WTC11 (cell line): ENCODE results near the gene SDC4. TPM values are rescaled to one million over a fixed set of nuclear protein-coding genes. Genes with fewer than 3 reads are reported as not detected.

Experiments used
- ATAC-seq: fragments of 200-7000 bp; cut with Tn5 transposase; 2 replicates; pipeline ENCODE4 v1.10.0; 2021; ENCODE audit warnings: mild to moderate bottlenecking, moderate library complexity
- CTCF ChIA-PET: fragments of 300-600 bp; sonication (Branson Sonifier 250); formaldehyde crosslinking; loops from one replicate; lab custom pipeline; 2021; ENCODE audit warnings: antibody characterized with exemption; lab: Charles Lee
- POLR2A ChIA-PET: fragments of 350-600 bp; sonication (Branson Sonifier 250); formaldehyde crosslinking; loops from one replicate; lab custom pipeline; 2021; ENCODE audit warnings: antibody characterized with exemption; lab: Charles Lee
- DNase-seq: peaks from one replicate; pipeline ENCODE4 v3.0.0; 2021; ENCODE audit warnings: low spot score
- H3K27ac Mint-ChIP-seq: 2 replicates; pipeline ENCODE4 v1.8.0; 2021; ENCODE audit warnings: mixed read lengths
- H3K27me3 Mint-ChIP-seq: 2 replicates; pipeline ENCODE4 v1.8.0; 2021; ENCODE audit warnings: low read depth, mild to moderate bottlenecking, moderate library complexity, mixed read lengths
- H3K36me3 Mint-ChIP-seq: 2 replicates; pipeline ENCODE4 v1.8.0; 2021; ENCODE audit warnings: mixed read lengths
- H3K4me1 Mint-ChIP-seq: 2 replicates; pipeline ENCODE4 v1.8.0; 2022; ENCODE audit warnings: mixed read lengths
- H3K4me3 Mint-ChIP-seq: 2 replicates; pipeline ENCODE4 v1.8.0; 2021; ENCODE audit warnings: mild to moderate bottlenecking, moderate library complexity, mixed read lengths
- H3K9me3 Mint-ChIP-seq: 2 replicates; pipeline ENCODE4 v1.8.0; 2021; ENCODE audit warnings: mixed read lengths
- AFF4 ChIP-seq: sonication (generic); formaldehyde crosslinking; IDR thresholded peaks from 2 replicates; pipeline ENCODE4 v1.8.1; 2023; ENCODE audit warnings: mild to moderate bottlenecking, missing genetic modification reagents, borderline replicate concordance
- ARID4B ChIP-seq: sonication (generic); formaldehyde crosslinking; IDR thresholded peaks from 2 replicates; pipeline ENCODE4 v1.8.0; 2023; ENCODE audit warnings: missing genetic modification reagents, mild to moderate bottlenecking, borderline replicate concordance
- ATF1 ChIP-seq: sonication (generic); formaldehyde crosslinking; IDR thresholded peaks from 2 replicates; pipeline ENCODE4 v1.8.1; 2023; ENCODE audit warnings: mild to moderate bottlenecking, moderate library complexity, missing genetic modification reagents
- ATF6 ChIP-seq: sonication (generic); formaldehyde crosslinking; IDR thresholded peaks from 2 replicates; pipeline ENCODE4 v1.8.1; 2023; ENCODE audit warnings: mild to moderate bottlenecking, missing genetic modification reagents
- CTCF ChIP-seq: fragments of 200-600 bp; IDR thresholded peaks from 2 replicates; pipeline ENCODE4 v1.8.0; 2022; ENCODE audit warnings: antibody characterized with exemption
- EMX1 ChIP-seq: fragments of 250-450 bp; sonication (Bioruptor Pico); IDR thresholded peaks from 2 replicates; pipeline ENCODE4 v1.8.0; 2021; ENCODE audit warnings: mild to moderate bottlenecking
- ERG ChIP-seq: fragments of 250-450 bp; sonication (Bioruptor Pico); IDR thresholded peaks from 2 replicates; pipeline ENCODE4 v1.8.0; 2021; ENCODE audit warnings: mild to moderate bottlenecking
- FOXP4 ChIP-seq: sonication (generic); formaldehyde crosslinking; IDR thresholded peaks from 2 replicates; pipeline ENCODE4 v1.8.0; 2022; ENCODE audit warnings: mild to moderate bottlenecking, missing genetic modification reagents
- JUN ChIP-seq: sonication (generic); formaldehyde crosslinking; IDR thresholded peaks from 2 replicates; pipeline ENCODE4 v1.8.0; 2023; ENCODE audit warnings: mild to moderate bottlenecking, missing genetic modification reagents
- KAT7 ChIP-seq: sonication (generic); formaldehyde crosslinking; IDR thresholded peaks from 2 replicates; pipeline ENCODE4 v1.8.1; 2023; ENCODE audit warnings: missing genetic modification reagents, mild to moderate bottlenecking, borderline replicate concordance
- MXD4 ChIP-seq: fragments of 250-450 bp; sonication (Bioruptor Pico); IDR thresholded peaks from 2 replicates; pipeline ENCODE4 v1.8.0; 2021; ENCODE audit warnings: mild to moderate bottlenecking, moderate library complexity, borderline replicate concordance
- NFE2L1 ChIP-seq: sonication (generic); formaldehyde crosslinking; IDR thresholded peaks from 2 replicates; pipeline ENCODE4 v1.8.1; 2023; ENCODE audit warnings: missing genetic modification reagents
- NR2C2 ChIP-seq: sonication (generic); formaldehyde crosslinking; IDR thresholded peaks from 2 replicates; pipeline ENCODE4 v1.8.0; 2022; ENCODE audit warnings: mild to moderate bottlenecking, missing genetic modification reagents
- PREB ChIP-seq: sonication (generic); formaldehyde crosslinking; IDR thresholded peaks from 2 replicates; pipeline ENCODE4 v1.8.1; 2022; ENCODE audit warnings: mild to moderate bottlenecking, missing genetic modification reagents, moderate library complexity, borderline replicate concordance
- SMAD3 ChIP-seq: sonication (generic); formaldehyde crosslinking; IDR thresholded peaks from 2 replicates; pipeline ENCODE4 v1.8.0; 2022; ENCODE audit warnings: missing genetic modification reagents, mild to moderate bottlenecking, borderline replicate concordance
- SOX15 ChIP-seq: fragments of 250-450 bp; sonication (Bioruptor Pico); IDR thresholded peaks from 2 replicates; pipeline ENCODE4 v1.9.0; 2021; ENCODE audit warnings: mild to moderate bottlenecking
- TEAD4 ChIP-seq: sonication (generic); formaldehyde crosslinking; IDR thresholded peaks from 2 replicates; pipeline ENCODE4 v1.8.0; 2022; ENCODE audit warnings: mild to moderate bottlenecking, missing genetic modification reagents
- TP53 ChIP-seq: sonication (generic); formaldehyde crosslinking; IDR thresholded peaks from 2 replicates; pipeline ENCODE4 v1.8.1; 2023; ENCODE audit warnings: mild to moderate bottlenecking, missing genetic modification reagents
- ZNF121 ChIP-seq: sonication (generic); formaldehyde crosslinking; IDR thresholded peaks from 2 replicates; pipeline ENCODE4 v1.8.0; 2023; ENCODE audit warnings: missing genetic modification reagents
- ZNF671 ChIP-seq: fragments of 250-450 bp; sonication (Bioruptor Pico); IDR thresholded peaks from 2 replicates; pipeline ENCODE4 v1.8.0; 2021; ENCODE audit warnings: mild to moderate bottlenecking
- total RNA-seq: library from RNA; stranded (reverse); gene quantifications from 3 replicates; pipeline ENCODE4 v1.2.3, GENCODE V29; 2021

The SDC4 gene
- total RNA-seq, 1 experiment from 2014 or later: 64.0 TPM

- ATAC-seq (no peak), DNase-seq (no peak)
- Mint-ChIP-seq H3K9me3 (no peaks in the 10 kb centered on the region), H3K27ac (no peak overlapping the region), H3K27me3 (no peaks in the 10 kb centered on the region; the same call in 1 of the 2 replicates), H3K36me3 (no peaks in the 10 kb centered on the region), H3K4me3 (no peak overlapping the region), H3K4me1 (peaks cover 2% of the 10 kb centered on the region; the same call in 1 of the 2 replicates)
- TF ChIP-seq JUN (no peak), EMX1 (CRISPR knock-in tag) (no peak), ERG (no peak), SOX15 (CRISPR knock-in tag) (no peak), NFE2L1 (CRISPR knock-in tag) (no peak), ARID4B (no peak), FOXP4 (CRISPR knock-in tag) (no peak), TP53 (CRISPR knock-in tag) (no peak), ZNF121 (CRISPR knock-in tag) (no peak), ATF6 (CRISPR knock-in tag) (no peak), AFF4 (CRISPR knock-in tag) (no peak), NR2C2 (CRISPR knock-in tag) (no peak), SMAD3 (CRISPR knock-in tag) (no peak), ATF1 (no peak), ZNF671 (no peak), PREB (CRISPR knock-in tag) (no peak), TEAD4 (CRISPR knock-in tag) (no peak), CTCF (no peak), KAT7 (CRISPR knock-in tag) (no peak), MXD4 (no peak)
- ChIA-PET POLR2A (no interaction called here), CTCF (interaction anchor here (0.6 to 5.6 kb wide), 25 partner anchors 9 to 740 kb away, joined by 3 to 76 read pairs (median 5); partner anchors contain the start of genes DBNDD2, MATN4, SDC4 and SYS1)
Measured at GRCh38 chr20:45318386-45318939, 29.8 kb downstream of the SDC4 start.
